ENCODE results near the gene HNRNPL.
A peak's percentile ranks its signal among the peaks of the same experiment; 100 is the strongest.

Gene HNRNPL

DNA sequence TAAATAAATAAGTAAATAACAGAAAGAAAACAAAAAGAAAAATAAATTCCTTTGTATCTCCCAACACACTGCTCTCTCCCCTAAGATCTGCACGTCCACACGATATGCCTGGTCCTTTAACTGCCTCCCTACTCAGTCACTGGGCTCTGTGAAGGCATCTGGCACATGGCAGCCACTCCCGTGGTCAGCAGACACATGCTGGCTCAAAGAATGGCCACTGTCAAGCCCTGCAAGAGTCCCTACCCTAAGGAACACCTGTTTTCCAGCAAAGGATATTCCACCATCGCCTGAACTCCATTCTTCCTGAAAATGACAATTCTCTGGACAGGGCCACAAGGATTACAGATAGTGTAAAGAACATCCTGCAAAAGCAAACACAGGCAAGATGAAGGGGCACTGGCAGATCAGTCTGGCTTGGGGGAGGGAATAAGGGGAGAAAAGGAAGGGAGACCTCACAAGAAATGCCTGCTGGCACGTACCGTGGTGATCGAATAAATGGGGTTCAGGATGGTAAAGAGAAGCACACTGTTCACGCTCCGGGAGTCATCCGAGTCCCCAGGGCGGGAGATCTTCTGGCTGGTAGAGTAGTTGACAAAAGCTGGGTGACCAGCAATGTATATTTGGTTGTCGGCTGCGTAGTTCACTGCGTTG, 4.3 kb downstream of the HNRNPL start:
- Mint-ChIP-seq H3K36me3 (peaks cover 77% of the 10 kb centered on the region), H3K4me1 (peaks cover 80% of the 10 kb centered on the region), H3K4me3 (no peak overlapping the region), H3K9me3 (no peaks in the 10 kb centered on the region), H3K27me3 (peaks cover 8% of the 10 kb centered on the region), H3K27ac (peak overlapping the region; percentile 75)
- no peak for DNase-seq
- CTCF ChIA-PET = no interaction called here

DNA sequence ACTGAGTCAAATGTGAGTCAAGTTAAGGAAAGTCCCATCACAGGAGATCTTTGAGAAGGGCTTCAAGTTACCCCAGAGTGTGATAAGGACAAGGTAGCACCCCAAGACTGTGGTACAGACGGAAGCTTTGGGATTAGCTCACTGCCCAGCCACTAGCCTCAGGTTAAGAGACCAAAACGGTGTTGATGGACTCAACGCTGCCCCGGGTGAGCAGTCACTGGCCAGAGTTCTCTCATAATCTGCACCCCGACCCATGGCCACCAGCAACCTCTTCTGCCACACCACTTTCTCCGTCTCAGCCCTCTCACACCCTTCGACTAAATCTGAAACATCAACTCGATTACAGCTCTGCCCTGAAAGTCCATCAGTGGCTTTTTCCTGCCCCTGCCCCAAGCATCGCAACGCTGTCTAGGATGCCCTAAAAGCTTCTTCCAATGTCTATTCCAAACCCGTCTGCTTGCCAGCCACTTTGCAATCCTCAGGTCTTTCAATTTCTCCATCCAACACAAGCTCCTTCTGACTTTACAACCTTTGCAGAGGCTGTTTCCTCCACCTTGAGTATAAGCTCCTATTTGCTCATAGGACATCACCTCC, 5.6 kb downstream of the HNRNPL start:
- H3K27ac Mint-ChIP-seq = peak overlapping the region; percentile 90
- H3K4me1 Mint-ChIP-seq = peaks cover 83% of the 10 kb centered on the region
- DNase-seq = no peak
- no peaks in the 10 kb centered on the region for H3K9me3 Mint-ChIP-seq
- peaks cover 4% of the 10 kb centered on the region for H3K27me3 Mint-ChIP-seq
- H3K4me3 Mint-ChIP-seq = peak overlapping the region; percentile 9
- CTCF ChIA-PET = interaction anchor here (1.8 kb wide), 1 partner anchor 44 kb away, joined by 4 read pairs; no protein-coding TSS in a partner anchor
- peaks cover 86% of the 10 kb centered on the region for H3K36me3 Mint-ChIP-seq

- no peak for DNase-seq
Measured at GRCh38 chr19:38843175-38843758, 6.5 kb downstream of the HNRNPL start.

GRCh38 chr19:38842439-38843174, 7.2 kb downstream of the HNRNPL start:
- Mint-ChIP-seq H3K36me3 (peaks cover 85% of the 10 kb centered on the region), H3K4me3 (peak overlapping the region; percentile 61), H3K4me1 (peaks cover 72% of the 10 kb centered on the region), H3K27me3 (peaks cover 4% of the 10 kb centered on the region), H3K27ac (peak overlapping the region; percentile 90), H3K9me3 (no peaks in the 10 kb centered on the region)
- DNase-seq = peak; percentile 84
- CTCF ChIA-PET = interaction anchor here (0.8 to 1.5 kb wide), 9 partner anchors 11 to 440 kb away, joined by 3 to 5 read pairs (median 3); partner anchors contain the start of genes ECH1 and FAM98C

More at GRCh38 chr19:38843175-38843758, 6.5 kb downstream of the HNRNPL start:
- peak overlapping the region; percentile 90 for H3K27ac Mint-ChIP-seq
- peaks cover 4% of the 10 kb centered on the region for H3K27me3 Mint-ChIP-seq
- H3K36me3 Mint-ChIP-seq = peaks cover 86% of the 10 kb centered on the region
- H3K4me1 Mint-ChIP-seq = peaks cover 78% of the 10 kb centered on the region
- CTCF ChIA-PET = interaction anchor here (0.7 to 1.8 kb wide), 2 partner anchors 45 to 86 kb away, joined by 3 to 4 read pairs; no protein-coding TSS in a partner anchor
- peak overlapping the region; percentile 5 for H3K4me3 Mint-ChIP-seq
- H3K9me3 Mint-ChIP-seq = no peaks in the 10 kb centered on the region

DNA sequence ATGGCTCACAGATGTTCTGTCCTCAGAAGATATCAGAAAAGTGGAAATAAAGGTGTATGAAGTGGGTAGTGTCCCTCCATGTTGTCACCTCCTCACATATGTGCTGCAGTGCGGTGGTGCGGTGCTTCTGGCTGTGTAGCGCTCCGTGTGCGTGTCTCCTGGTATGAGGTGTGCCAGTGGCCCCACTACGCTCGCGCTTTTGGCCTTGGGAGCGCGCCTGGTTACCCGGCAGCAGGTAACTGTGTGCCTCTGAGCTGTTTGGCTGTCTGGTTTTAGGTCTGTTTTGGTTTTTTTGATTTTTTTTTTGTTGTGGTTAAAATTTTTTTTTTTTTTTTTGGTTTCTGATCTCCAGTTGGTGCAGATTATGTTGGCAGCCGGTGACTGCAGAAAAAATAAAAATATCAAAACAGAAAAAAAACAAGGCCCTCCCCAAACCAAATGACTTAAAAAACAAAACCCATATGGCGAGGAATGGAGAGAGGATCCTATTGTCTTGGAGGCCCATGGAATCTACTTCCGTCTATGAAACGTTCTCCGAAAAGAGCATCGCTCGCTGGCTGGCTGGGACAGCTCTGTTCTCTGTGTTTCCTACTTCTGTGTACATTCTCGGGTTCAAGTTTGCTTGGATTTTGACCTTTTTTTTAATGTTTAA, 7.9 kb downstream of the HNRNPL start:
- CTCF ChIA-PET = interaction anchor here (0.8 to 1.5 kb wide), 9 partner anchors 10 to 439 kb away, joined by 3 to 5 read pairs (median 3); partner anchors contain the start of genes ECH1 and FAM98C
- no peaks in the 10 kb centered on the region for H3K9me3 Mint-ChIP-seq
- peak overlapping the region; percentile 61 for H3K4me3 Mint-ChIP-seq

GRCh38 chr19:38841180-38841766, 8.5 kb downstream of the HNRNPL start:
- CTCF ChIA-PET = interaction anchor here (1.5 kb wide), 1 partner anchor 72 kb away, joined by 4 read pairs; no protein-coding TSS in a partner anchor
- H3K36me3 Mint-ChIP-seq = peaks cover 86% of the 10 kb centered on the region
- peaks cover 4% of the 10 kb centered on the region for H3K27me3 Mint-ChIP-seq
- H3K9me3 Mint-ChIP-seq = no peaks in the 10 kb centered on the region
- peak overlapping the region; percentile 61 for H3K4me3 Mint-ChIP-seq
- no peak for DNase-seq
- H3K4me1 Mint-ChIP-seq = peaks cover 65% of the 10 kb centered on the region
- H3K27ac Mint-ChIP-seq = peak overlapping the region; percentile 90

More for the DNA sequence above, 7.9 kb downstream of the HNRNPL start:
- Mint-ChIP-seq H3K4me1 (peaks cover 66% of the 10 kb centered on the region), H3K27me3 (peaks cover 4% of the 10 kb centered on the region), H3K36me3 (peaks cover 85% of the 10 kb centered on the region), H3K27ac (peak overlapping the region; percentile 90)
- peak; percentile 70 for DNase-seq

- Mint-ChIP-seq H3K36me3 (peaks cover 85% of the 10 kb centered on the region), H3K4me3 (no peak overlapping the region), H3K27ac (no peak overlapping the region), H3K9me3 (no peaks in the 10 kb centered on the region), H3K4me1 (peaks cover 58% of the 10 kb centered on the region), H3K27me3 (peaks cover 4% of the 10 kb centered on the region)
- DNase-seq = no peak
- CTCF ChIA-PET = no interaction called here
Measured at GRCh38 chr19:38840583-38840968, 9.2 kb downstream of the HNRNPL start.

DNA sequence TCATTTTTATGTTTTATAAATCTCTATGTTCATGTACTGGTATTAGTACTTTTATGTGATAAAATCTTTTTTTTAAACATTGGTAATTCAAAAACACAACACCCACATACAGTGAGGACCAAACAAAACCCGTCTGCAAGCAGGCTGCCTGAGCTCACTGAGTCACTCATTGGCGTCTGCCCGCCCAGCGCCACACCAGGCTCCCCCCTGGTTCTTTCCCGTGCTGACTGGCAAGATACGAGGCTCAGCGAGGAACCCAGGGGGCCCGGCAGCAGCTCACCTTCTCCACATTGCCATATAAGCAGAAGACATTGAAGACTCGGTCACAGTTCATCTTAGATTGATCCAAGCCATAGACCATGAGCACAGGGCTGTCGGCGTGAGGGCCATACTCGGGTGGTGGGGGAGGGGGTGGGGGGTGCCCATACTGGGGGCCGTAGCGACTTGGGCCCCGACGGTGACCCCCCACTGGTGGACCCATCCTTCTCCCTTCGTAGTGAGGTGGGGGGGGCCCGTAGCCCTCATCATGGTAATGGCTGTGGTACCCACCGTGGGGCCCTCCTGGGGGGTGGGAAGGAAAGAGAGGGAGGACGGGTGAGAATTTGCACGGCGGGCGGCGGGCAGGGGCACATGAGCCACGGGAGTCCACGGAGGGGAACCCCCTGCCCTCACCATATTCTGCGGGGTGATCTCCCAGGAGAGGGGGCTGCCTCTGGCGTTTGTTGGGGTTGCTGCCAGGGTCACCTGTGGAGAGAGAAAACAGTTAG, 9.8 kb downstream of the HNRNPL start:
- Mint-ChIP-seq H3K4me3 (no peak overlapping the region), H3K4me1 (peaks cover 53% of the 10 kb centered on the region), H3K36me3 (peaks cover 84% of the 10 kb centered on the region), H3K27ac (peak overlapping the region; percentile 45), H3K9me3 (no peaks in the 10 kb centered on the region), H3K27me3 (peaks cover 4% of the 10 kb centered on the region)
- CTCF ChIA-PET = no interaction called here
- no peak for DNase-seq

DNA sequence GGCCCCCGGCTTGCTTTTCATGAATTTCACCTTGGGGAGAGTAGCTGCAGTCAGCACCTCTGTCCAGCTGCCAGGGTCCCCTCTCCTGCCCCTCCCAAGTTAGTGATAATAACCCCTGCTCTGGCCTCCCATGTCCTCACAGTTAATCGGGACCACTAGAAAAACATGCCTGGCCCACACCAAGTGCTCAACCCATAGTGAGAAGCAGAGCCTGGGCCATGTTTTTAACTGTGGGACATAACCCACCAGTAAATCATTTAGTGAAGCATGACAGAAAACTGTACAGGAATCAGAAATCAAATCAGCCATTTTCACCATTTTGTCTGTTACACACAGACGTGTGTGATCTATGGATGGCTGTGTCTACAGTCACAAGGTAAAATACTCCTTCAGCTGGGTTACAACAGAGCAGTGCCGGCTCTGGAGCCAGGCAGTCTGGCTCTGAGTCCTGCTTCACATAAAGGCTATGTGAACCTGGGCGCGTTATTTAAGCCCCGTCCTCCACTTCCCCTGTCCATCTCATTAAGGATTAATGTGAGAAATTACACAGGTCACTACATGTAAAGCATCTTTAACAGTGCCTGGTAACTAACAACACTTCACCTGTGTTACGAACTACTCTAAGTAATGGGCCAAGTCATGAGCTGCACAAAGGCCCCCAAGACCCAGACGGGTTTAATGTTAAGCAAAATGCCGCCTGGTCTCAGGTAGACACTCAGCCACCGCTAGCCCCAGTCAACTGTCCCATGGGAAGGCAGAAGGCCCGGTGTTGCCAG, 10.6 kb downstream of the HNRNPL start:
- DNase-seq = no peak
- Mint-ChIP-seq H3K9me3 (no peaks in the 10 kb centered on the region), H3K36me3 (peaks cover 80% of the 10 kb centered on the region), H3K27ac (no peak overlapping the region), H3K27me3 (peaks cover 4% of the 10 kb centered on the region), H3K4me1 (peaks cover 47% of the 10 kb centered on the region), H3K4me3 (no peak overlapping the region)
- CTCF ChIA-PET = no interaction called here

DNA sequence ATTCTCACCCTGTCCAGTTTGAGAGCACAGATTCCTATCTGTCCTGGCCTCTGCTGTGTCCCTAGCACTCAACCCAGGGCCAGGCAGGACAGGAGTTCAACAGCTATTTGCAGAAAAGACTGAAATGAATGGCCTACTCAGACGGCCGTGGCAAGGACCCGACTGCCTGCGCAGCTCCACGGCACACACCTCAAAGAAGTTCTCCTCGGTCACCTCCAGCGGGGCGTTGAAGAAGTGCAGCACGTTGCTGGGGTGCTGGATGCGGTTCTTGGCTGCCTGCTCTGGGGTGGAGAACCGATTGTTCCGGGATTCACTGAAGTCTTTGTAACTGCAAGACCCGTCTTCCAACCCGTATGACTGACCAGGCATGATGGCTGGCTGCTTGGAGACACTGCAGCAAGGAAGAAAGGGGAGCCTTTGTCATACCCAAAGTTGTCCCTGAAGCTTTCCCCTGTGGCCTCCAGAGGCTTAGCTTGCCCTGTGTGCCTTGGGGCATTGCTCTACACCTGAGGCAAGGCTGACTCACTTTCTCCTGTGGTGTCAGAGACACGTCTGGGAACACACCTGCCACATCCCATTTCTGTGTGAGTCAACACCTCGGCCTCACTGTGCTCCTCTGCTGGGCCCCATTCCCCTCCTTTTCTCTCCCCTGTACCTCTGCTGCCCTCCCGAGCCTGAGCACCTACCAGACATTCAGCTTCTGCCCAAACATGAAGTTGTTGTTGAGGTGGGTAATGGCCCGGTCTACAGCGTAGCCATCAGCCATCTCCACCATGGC, 11.4 kb downstream of the HNRNPL start:
- DNase-seq = peak; percentile 31
- H3K36me3 Mint-ChIP-seq = peaks cover 72% of the 10 kb centered on the region
- no peaks in the 10 kb centered on the region for H3K9me3 Mint-ChIP-seq
- H3K27ac Mint-ChIP-seq = no peak overlapping the region
- peaks cover 4% of the 10 kb centered on the region for H3K27me3 Mint-ChIP-seq
- CTCF ChIA-PET = interaction anchor here (0.9 kb wide), 1 partner anchor 21 kb away, joined by 3 read pairs; no protein-coding TSS in a partner anchor
- peaks cover 43% of the 10 kb centered on the region for H3K4me1 Mint-ChIP-seq
- H3K4me3 Mint-ChIP-seq = no peak overlapping the region

DNA sequence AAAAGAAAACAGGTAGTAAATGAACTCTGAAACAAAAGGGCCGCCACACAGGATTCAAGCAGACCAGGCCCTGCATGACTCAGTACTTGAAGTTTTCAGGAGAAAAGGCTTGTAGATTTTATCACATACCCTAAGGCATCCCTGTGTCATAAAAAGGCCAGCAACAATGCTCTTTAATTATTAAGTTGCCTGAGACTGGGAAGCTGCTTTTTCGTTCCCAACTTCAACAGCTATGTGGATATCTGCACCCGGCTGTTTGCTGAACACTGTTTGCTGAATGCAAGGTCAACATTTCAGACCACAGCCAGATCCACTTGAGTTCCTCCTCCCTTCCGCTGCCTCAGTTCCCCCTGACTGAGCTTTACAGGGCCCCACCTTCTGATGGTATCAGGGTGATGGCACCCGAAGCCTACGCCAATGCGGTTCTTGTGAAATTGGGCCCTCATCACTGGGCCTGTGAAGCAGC, 12.1 kb downstream of the HNRNPL start:
- no peak for DNase-seq
- H3K27me3 Mint-ChIP-seq = peaks cover 4% of the 10 kb centered on the region
- H3K36me3 Mint-ChIP-seq = peaks cover 68% of the 10 kb centered on the region
- H3K4me3 Mint-ChIP-seq = no peak overlapping the region
- H3K4me1 Mint-ChIP-seq = peaks cover 41% of the 10 kb centered on the region
- CTCF ChIA-PET = interaction anchor here (0.9 kb wide), 1 partner anchor 20 kb away, joined by 3 read pairs; no protein-coding TSS in a partner anchor
- H3K9me3 Mint-ChIP-seq = no peaks in the 10 kb centered on the region
- H3K27ac Mint-ChIP-seq = no peak overlapping the region
